HCT116 (cell line): Measurements from ENCODE around the gene TMEM187. TPM values are rescaled to one million over a fixed set of nuclear protein-coding genes. Genes with fewer than 3 reads are reported as not detected.

Source experiments
- ATAC-seq: fragments of 200-7000 bp; cut with Tn5 transposase; 2 replicates; pipeline ENCODE4 v1.9.1; 2020; ENCODE audit warnings: mild to moderate bottlenecking, moderate library complexity
- BruUV-seq: library from RNA; stranded (reverse); fragments of 400-500 nt; replicated peaks from 2 replicates; lab custom pipeline; 2021; lab: Mats Ljungman, UMichigan
- CTCF ChIA-PET: fragments of 300-600 bp; sonication (Branson Sonifier 250); formaldehyde crosslinking; loops from one replicate; lab custom pipeline; 2021; ENCODE audit warnings: antibody characterized with exemption; lab: Charles Lee
- POLR2A ChIA-PET: fragments of 300-600, 350-600 bp; sonication (Branson Sonifier 250); formaldehyde crosslinking; loops from one replicate; lab custom pipeline; 2021; ENCODE audit warnings: antibody characterized with exemption; lab: Charles Lee
- RAD21 ChIA-PET, 2 experiments: fragments of 300-600 bp; sonication (Branson Sonifier 250); formaldehyde crosslinking; loops; one replicate each; lab custom pipeline; 2023; ENCODE audit warnings: low total read pairs in 2 of 2; ENCODE audit not compliant: uncharacterized antibody in 2 of 2, unreplicated experiment in 2 of 2, low non-redundant PET in 1 of 2; lab: Charles Lee
- DNase-seq: peaks from one replicate; pipeline ENCODE4 v3.0.0-alpha.2; 2010; ENCODE audit warnings: low read depth, low spot score
- H2AFZ ChIP-seq: fragments of 200-600 bp; shearing (Covaris generic), sonication (generic); 2 replicates; pipeline ENCODE4 v1.6.1; 2017; ENCODE audit warnings: low read depth, mixed run types, mixed read lengths, antibody characterized with exemption, low read length; ENCODE audit not compliant: poor library complexity, severe bottlenecking
- H3K27ac ChIP-seq: 2 replicates; pipeline ENCODE4 v1.5.1; 2012; ENCODE audit warnings: low read depth, low read length
- H3K27me3 ChIP-seq: fragments of 200-600 bp; sonication (generic); 2 replicates; pipeline ENCODE4 v1.6.1; 2016; ENCODE audit warnings: mixed run types, low read length, mixed read lengths; ENCODE audit not compliant: insufficient read depth
- H3K36me3 ChIP-seq, 2 experiments: fragments of 200-500 bp in 1 of 2; fragments of 200-600 bp in 1 of 2; sonication (Bioruptor generic) in 1 of 2; sonication (generic) in 1 of 2; 2 replicates each; pipeline versions ENCODE4 v1.5.1 to v1.6.1; 2014 to 2016; ENCODE audit warnings: low read length in 2 of 2, inconsistent platforms in 1 of 2, mixed read lengths in 1 of 2, mixed run types in 1 of 2; ENCODE audit not compliant: insufficient read depth in 2 of 2, control insufficient read depth in 1 of 2
- H3K4me1 ChIP-seq, 2 experiments: fragments of 200-600 bp in 1 of 2; sonication (generic) in 1 of 2; 2 replicates each; pipeline versions ENCODE4 v1.5.1 to v1.6.1; 2012 to 2017; ENCODE audit warnings: low read length in 2 of 2, inconsistent platforms in 1 of 2, mild to moderate bottlenecking in 1 of 2, mixed read lengths in 1 of 2, mixed run types in 1 of 2, moderate library complexity in 1 of 2; ENCODE audit not compliant: insufficient read depth in 2 of 2, control insufficient read depth in 1 of 2
- H3K4me2 ChIP-seq: fragments of 200-600 bp; sonication (generic); 2 replicates; pipeline ENCODE4 v1.6.1; 2017; ENCODE audit warnings: mixed run types, low read length, mixed read lengths
- H3K4me3 ChIP-seq, 2 experiments: fragments of 200-600 bp in 1 of 2; sonication (generic) in 1 of 2; replicated peaks in 1 of 2; 2 replicates each; pipeline ENCODE4 v1.5.1; 2011 to 2016; ENCODE audit warnings: low read length in 2 of 2, control low read depth in 1 of 2, low read depth in 1 of 2, mild to moderate bottlenecking in 1 of 2, mixed read lengths in 1 of 2, mixed run types in 1 of 2
- H3K79me2 ChIP-seq: fragments of 200-600 bp; sonication (generic); 2 replicates; pipeline ENCODE4 v1.6.1; 2017; ENCODE audit warnings: mild to moderate bottlenecking, mixed run types, low read length, moderate library complexity, mixed read lengths; ENCODE audit not compliant: insufficient read depth
- H3K9ac ChIP-seq: fragments of 200-600 bp; sonication (generic); 2 replicates; pipeline ENCODE4 v1.6.1; 2016; ENCODE audit warnings: low read length, mixed read lengths
- H3K9me2 ChIP-seq: fragments of 200-600 bp; sonication (generic), shearing (Covaris generic); 2 replicates; pipeline ENCODE4 v1.6.1; 2017; ENCODE audit warnings: mixed run types, mild to moderate bottlenecking, moderate library complexity; ENCODE audit not compliant: insufficient read depth
- H3K9me3 ChIP-seq, 2 experiments: fragments of 200-500 bp in 1 of 2; fragments of 200-600 bp in 1 of 2; sonication (Bioruptor generic) in 1 of 2; sonication (generic) in 1 of 2; 2 replicates each; pipeline ENCODE4 v1.6.1; 2014 to 2017; ENCODE audit warnings: low read length in 2 of 2, mixed read lengths in 2 of 2, inconsistent platforms in 1 of 2, low read depth in 1 of 2, mild to moderate bottlenecking in 1 of 2, mixed run types in 1 of 2, moderate library complexity in 1 of 2; ENCODE audit not compliant: control insufficient read depth in 1 of 2, insufficient read depth in 1 of 2
- H4K20me1 ChIP-seq: fragments of 200-600 bp; sonication (generic), shearing (Covaris generic); 2 replicates; pipeline ENCODE4 v1.6.1; 2017; ENCODE audit warnings: mixed run types, mild to moderate bottlenecking, moderate library complexity; ENCODE audit not compliant: insufficient read depth
- CBX3 ChIP-seq: IDR thresholded peaks from 2 replicates; pipeline ENCODE4 v1.6.1; 2012; ENCODE audit warnings: low read depth
- CEBPB ChIP-seq: IDR thresholded peaks from 2 replicates; pipeline ENCODE4 v1.6.1; 2012; ENCODE audit warnings: low read depth
- JUND ChIP-seq: IDR thresholded peaks from 2 replicates; pipeline ENCODE4 v1.6.1; 2012
- ZNF274 ChIP-seq: fragments of 200-500 bp; sonication (Bioruptor generic); IDR thresholded peaks from 2 replicates; pipeline ENCODE4 v1.6.1; 2014; ENCODE audit warnings: mild to moderate bottlenecking, low read depth, low read length, inconsistent platforms
- intact Hi-C: fragments of 100-400 bp; cut with micrococcal nuclease; formaldehyde crosslinking; loops from 2 replicates; pipeline ENCODE4 v1.10.0; 2022
- microRNA counts: library from miRNA; unstranded; fragments of <30 nt; microRNA quantifications from one replicate; lab custom pipeline; 2015
- microRNA-seq: library from miRNA; unstranded; fragments of <30 nt; microRNA quantifications from one replicate; pipeline ENCODE4, GENCODE V29; 2016; ENCODE audit warnings: borderline number of aligned reads
- total RNA-seq: library from RNA; stranded (reverse); gene quantifications from one replicate; pipeline ENCODE4 v1.2.1, GENCODE V29; 2021; ENCODE audit not compliant: unreplicated experiment
- TF ChIP-seq, protein P1 (sequence below): IDR thresholded peaks from 2 replicates; pipeline ENCODE4 v1.6.1; 2012; ENCODE audit warnings: low read depth
- TF ChIP-seq, protein P2 (sequence below), 3 experiments: fragments of 200-600 bp in 1 of 3; sonication (generic) in 1 of 3; IDR thresholded peaks in 2 of 3; conservative IDR thresholded peaks in 1 of 3; 2 replicates each; pipeline ENCODE4 v1.5.1; 2012 to 2017; ENCODE audit warnings: low read depth in 2 of 3, low read length in 2 of 3, antibody characterized with exemption in 1 of 3, borderline replicate concordance in 1 of 3, control low read depth in 1 of 3, mild to moderate bottlenecking in 1 of 3, mixed read lengths in 1 of 3, mixed run types in 1 of 3, moderate library complexity in 1 of 3; ENCODE audit not compliant: insufficient read depth in 1 of 3
- TF ChIP-seq, protein P3 (sequence below): IDR thresholded peaks from 2 replicates; pipeline ENCODE4 v1.6.1; 2012

Gene TMEM187
- total RNA-seq, 1 experiment from 2014 or later: 12.6 TPM

DNA sequence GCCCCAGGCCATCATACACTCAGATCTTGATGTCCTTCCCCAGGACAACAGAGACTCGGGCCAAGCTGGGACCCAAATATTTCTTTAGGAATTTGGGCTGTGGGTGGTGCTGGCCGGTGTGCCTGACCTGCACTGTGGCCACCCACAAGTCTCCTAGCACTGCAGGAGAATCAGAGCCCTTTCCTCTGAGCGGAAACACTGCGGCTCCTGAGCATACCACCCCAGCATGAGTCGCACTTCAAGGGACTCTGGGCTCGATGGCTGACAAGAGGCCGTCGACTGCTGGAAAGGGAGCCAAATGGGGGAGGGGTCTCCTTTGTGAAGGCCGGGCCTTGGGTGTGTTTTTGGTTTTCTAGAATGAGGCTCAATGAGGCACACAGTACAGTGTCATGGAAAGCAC is 60.1 kb downstream of the TMEM187 start:
- no peaks in the 10 kb centered on the region for H3K9me2 ChIP-seq
- H3K27ac ChIP-seq: no peak overlapping the region
- no peak overlapping the region for H3K4me3 ChIP-seq
- no peaks in the 10 kb centered on the region; the same call in 1 of the 2 replicates for H3K79me2 ChIP-seq
- H3K36me3 ChIP-seq: no peaks in the 10 kb centered on the region; a peak in 1 of 4 replicates
- no peak overlapping the region for H3K9ac ChIP-seq
- POLR2A ChIA-PET: no interaction called here
- H2AFZ ChIP-seq: no peak overlapping the region
- ATAC-seq (no peak), DNase-seq (no peak)
- no peaks in the 10 kb centered on the region for H3K4me1 ChIP-seq
- intact Hi-C loops: no loop called here
- H3K27me3 ChIP-seq: no peaks in the 10 kb centered on the region
- CTCF ChIA-PET: no interaction called here
- no peaks in the 10 kb centered on the region for H3K9me3 ChIP-seq
- BruUV-seq: no TSS peak
- no peaks in the 10 kb centered on the region for H4K20me1 ChIP-seq
- TF ChIP-seq CBX3: no peak
- TF ChIP-seq, protein P1, sequence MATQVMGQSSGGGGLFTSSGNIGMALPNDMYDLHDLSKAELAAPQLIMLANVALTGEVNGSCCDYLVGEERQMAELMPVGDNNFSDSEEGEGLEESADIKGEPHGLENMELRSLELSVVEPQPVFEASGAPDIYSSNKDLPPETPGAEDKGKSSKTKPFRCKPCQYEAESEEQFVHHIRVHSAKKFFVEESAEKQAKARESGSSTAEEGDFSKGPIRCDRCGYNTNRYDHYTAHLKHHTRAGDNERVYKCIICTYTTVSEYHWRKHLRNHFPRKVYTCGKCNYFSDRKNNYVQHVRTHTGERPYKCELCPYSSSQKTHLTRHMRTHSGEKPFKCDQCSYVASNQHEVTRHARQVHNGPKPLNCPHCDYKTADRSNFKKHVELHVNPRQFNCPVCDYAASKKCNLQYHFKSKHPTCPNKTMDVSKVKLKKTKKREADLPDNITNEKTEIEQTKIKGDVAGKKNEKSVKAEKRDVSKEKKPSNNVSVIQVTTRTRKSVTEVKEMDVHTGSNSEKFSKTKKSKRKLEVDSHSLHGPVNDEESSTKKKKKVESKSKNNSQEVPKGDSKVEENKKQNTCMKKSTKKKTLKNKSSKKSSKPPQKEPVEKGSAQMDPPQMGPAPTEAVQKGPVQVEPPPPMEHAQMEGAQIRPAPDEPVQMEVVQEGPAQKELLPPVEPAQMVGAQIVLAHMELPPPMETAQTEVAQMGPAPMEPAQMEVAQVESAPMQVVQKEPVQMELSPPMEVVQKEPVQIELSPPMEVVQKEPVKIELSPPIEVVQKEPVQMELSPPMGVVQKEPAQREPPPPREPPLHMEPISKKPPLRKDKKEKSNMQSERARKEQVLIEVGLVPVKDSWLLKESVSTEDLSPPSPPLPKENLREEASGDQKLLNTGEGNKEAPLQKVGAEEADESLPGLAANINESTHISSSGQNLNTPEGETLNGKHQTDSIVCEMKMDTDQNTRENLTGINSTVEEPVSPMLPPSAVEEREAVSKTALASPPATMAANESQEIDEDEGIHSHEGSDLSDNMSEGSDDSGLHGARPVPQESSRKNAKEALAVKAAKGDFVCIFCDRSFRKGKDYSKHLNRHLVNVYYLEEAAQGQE: no peak
- TF ChIP-seq, protein P2, sequence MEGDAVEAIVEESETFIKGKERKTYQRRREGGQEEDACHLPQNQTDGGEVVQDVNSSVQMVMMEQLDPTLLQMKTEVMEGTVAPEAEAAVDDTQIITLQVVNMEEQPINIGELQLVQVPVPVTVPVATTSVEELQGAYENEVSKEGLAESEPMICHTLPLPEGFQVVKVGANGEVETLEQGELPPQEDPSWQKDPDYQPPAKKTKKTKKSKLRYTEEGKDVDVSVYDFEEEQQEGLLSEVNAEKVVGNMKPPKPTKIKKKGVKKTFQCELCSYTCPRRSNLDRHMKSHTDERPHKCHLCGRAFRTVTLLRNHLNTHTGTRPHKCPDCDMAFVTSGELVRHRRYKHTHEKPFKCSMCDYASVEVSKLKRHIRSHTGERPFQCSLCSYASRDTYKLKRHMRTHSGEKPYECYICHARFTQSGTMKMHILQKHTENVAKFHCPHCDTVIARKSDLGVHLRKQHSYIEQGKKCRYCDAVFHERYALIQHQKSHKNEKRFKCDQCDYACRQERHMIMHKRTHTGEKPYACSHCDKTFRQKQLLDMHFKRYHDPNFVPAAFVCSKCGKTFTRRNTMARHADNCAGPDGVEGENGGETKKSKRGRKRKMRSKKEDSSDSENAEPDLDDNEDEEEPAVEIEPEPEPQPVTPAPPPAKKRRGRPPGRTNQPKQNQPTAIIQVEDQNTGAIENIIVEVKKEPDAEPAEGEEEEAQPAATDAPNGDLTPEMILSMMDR (IDR thresholded peaks at IDR 0.05 in 2 of 3, conservative IDR thresholded peaks at IDR 0.05 in 1 of 3; ENCODE audit: borderline replicate concordance in 1 of 3, insufficient read depth in 1 of 3, low read depth in 2 of 3, low read length in 2 of 3): no peak
- no peak for TF ChIP-seq JUND
- TF ChIP-seq, protein P3, sequence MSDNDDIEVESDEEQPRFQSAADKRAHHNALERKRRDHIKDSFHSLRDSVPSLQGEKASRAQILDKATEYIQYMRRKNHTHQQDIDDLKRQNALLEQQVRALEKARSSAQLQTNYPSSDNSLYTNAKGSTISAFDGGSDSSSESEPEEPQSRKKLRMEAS: no peak
- no peak for TF ChIP-seq CEBPB
- no peak for TF ChIP-seq ZNF274
- no peak overlapping the region for H3K4me2 ChIP-seq
- RAD21 ChIA-PET: no interaction called here

MicroRNA genes within 50 kb of the gene (microRNA counts, 767-probe panel; counts per million panel counts)
- microRNA hsa-miR-718 (lab: Ali Mortazavi, UCI): not detected

Small RNA genes lying within 50 kb of the gene (microRNA-seq; reads per million reads assigned to microRNA genes)
- not detected for gene MIR3202-1
- gene MIR3202-2: not detected
- gene MIR718: not detected

Other genes starting within 250 kb of the TMEM187 start
- gene BCAP31, start 248.4 kb upstream of the TMEM187 start, total RNA-seq: 185 TPM
- gene ABCD1, start 247.9 kb upstream of the TMEM187 start, total RNA-seq: 7.1 TPM
- gene PLXNB3, start 208.5 kb upstream of the TMEM187 start, total RNA-seq: 4.8 TPM
- not detected for gene SRPK3, start 191.7 kb upstream of the TMEM187 start, total RNA-seq
- 49.7 TPM for gene IDH3G, start 178.4 kb upstream of the TMEM187 start, total RNA-seq
- 182 TPM for gene SSR4, start 178.1 kb upstream of the TMEM187 start, total RNA-seq
- gene PDZD4, start 142.2 kb upstream of the TMEM187 start, total RNA-seq: 0.30 TPM
- gene L1CAM, start 86.6 kb upstream of the TMEM187 start, total RNA-seq: 14.8 TPM
- gene AVPR2, start 68.1 kb upstream of the TMEM187 start, total RNA-seq: not detected
- 67.4 TPM for gene ARHGAP4, start 46.5 kb upstream of the TMEM187 start, total RNA-seq
- gene NAA10, start 37.7 kb upstream of the TMEM187 start, total RNA-seq: 124 TPM
- gene RENBP, start 28.1 kb upstream of the TMEM187 start, total RNA-seq: 1.3 TPM
- gene HCFC1, start 936 bp upstream of the TMEM187 start, total RNA-seq: 72.8 TPM
- 92.3 TPM for gene IRAK1, start 47.1 kb downstream of the TMEM187 start, total RNA-seq
- 32.4 TPM for gene MECP2, start 125.0 kb downstream of the TMEM187 start, total RNA-seq
- not detected for gene OPN1LW, start 171.5 kb downstream of the TMEM187 start, total RNA-seq
- not detected for gene OPN1MW, start 209.8 kb downstream of the TMEM187 start, total RNA-seq
- gene OPN1MW2, start 247.0 kb downstream of the TMEM187 start, total RNA-seq: not detected